ENCODE results near the gene OAS2.
"Not testable (repeated sequence)": the region's sequence is repeated elsewhere in the genome, so short reads cannot be mapped to it uniquely, and the experiment has no call there.

Gene OAS2

DNA sequence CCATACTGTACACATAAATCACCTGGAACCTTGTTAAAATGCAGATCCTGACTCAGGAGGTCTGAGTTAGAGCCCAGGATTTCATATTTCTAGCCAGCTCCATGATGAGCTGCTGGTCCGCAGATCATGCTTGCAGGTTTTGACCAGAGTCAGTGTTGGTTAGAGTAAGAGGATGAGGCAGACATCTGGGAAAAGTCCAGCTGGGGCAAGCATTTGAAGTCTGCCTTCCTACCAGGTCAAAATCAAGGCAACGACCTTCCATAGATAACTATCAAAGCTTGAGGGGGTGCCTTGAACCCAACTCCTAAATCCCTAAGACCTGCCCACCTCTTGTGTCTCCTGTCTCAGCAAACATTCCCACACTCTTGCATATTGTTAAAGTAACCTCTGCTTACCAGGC lies 9.2 kb downstream of the OAS2 start:
- no peak for DNase-seq

DNA sequence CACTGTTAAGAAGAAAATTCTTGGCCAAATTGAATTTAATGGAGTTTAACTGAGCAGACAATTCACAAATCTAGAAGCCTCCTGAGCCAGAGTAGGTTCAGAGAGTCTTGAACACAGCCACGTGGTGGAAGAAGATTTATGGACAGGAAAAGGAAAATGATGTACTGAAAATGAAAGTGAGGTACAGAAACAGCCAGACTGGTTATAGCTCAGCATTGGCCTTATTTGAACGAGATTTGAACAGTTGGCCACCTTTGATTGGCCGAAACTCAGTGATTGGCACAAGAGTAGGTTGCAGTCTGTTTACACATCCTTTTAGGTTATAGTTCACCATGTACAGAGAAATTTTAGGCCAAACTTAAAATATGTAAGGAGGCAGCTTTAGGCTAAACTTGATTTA lies 9.9 kb downstream of the OAS2 start:
- DNase-seq = no peak

DNA sequence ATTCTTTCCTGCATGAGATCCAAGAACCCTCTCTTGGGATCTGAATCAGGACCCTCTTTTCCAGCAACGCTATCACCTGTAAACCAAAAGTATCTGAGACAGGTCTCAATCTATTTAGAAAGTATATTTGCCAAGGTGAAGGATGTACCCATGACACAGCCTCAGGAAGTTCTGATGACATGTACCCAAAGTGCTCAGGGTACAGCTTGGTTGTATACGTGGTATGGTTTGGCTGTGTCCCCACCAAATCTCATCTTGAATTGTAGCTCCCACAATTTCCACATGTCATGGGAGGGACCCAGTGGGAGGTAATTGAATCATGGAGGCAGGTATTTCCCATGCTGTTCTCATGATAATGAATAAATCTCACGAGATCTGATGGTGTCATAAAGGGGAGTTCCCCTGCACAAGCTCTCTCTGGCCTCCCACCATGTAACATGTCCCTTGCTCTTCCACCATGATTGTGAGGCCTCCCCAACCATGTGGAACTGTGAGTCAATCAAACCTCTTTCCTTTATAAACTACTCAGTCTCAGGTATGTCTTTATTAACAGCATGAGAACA lies 10.6 kb downstream of the OAS2 start:
- DNase-seq = not testable (repeated sequence)

GRCh38 chr12:112989806-112990205 lies 11.5 kb downstream of the OAS2 start:
- no peak for DNase-seq

GRCh38 chr12:112992541-112993398 lies 14.5 kb downstream of the OAS2 start:
- DNase-seq = no peak

DNA sequence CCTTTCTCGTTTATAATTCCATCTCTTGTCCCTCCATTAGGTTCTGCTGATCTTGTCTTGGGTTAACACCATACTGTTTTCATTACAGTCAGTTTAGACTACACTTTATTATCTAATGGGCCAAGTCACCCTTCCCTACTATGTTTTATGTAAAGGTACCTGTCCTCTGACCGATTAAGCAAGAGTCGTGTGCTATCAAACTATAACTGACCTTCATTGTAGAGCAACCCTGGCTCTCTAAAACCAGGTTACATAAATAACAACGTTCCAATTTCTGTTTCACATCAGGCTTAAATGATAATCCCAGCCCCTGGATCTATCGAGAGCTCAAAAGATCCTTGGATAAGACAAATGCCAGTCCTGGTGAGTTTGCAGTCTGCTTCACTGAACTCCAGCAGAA lies 16.7 kb downstream of the OAS2 start:
- no peak for DNase-seq

GRCh38 chr12:112996501-112996900 lies 18.2 kb downstream of the OAS2 start:
- DNase-seq = no peak

GRCh38 chr12:112997506-112997905 lies 19.2 kb downstream of the OAS2 start:
- DNase-seq = no peak

GRCh38 chr12:112998987-112999767 lies 20.9 kb downstream of the OAS2 start:
- DNase-seq = no peak

DNA sequence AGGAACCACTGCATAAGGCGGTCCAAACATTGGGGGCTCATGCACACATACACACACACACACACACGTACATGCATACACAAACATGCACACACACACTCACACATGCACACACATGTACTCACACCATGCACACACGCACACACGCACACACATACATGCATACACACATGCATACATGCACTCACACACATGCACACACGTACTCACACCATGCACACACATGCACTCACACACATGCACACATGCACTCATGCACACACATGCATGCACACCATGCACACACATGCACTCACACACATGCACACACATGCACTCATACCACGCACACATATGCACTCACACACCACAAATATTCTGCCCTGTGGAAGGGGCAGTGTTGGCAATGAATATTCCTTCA lies 22.1 kb downstream of the OAS2 start:
- no peak for DNase-seq

- DNase-seq = no peak
These were observed 23.8 kb downstream of the OAS2 start for GRCh38 chr12:113002155-113002554.

DNA sequence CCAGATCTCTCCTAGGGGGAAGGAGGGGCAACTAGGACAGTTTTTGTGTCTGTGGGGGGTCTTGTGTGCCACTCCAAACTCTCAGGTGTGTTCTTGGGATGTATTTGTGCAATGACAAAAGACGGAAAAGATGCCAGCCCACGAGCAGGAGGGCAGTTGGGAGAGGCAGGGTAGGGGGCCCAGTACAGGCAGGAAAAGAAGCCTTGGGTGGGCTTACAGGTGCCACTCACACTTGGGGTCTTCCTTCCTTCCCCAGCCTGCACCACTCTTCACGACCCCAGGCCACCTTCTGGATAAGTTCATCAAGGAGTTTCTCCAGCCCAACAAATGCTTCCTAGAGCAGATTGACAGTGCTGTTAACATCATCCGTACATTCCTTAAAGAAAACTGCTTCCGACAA lies 24.4 kb downstream of the OAS2 start:
- DNase-seq = no peak

DNA sequence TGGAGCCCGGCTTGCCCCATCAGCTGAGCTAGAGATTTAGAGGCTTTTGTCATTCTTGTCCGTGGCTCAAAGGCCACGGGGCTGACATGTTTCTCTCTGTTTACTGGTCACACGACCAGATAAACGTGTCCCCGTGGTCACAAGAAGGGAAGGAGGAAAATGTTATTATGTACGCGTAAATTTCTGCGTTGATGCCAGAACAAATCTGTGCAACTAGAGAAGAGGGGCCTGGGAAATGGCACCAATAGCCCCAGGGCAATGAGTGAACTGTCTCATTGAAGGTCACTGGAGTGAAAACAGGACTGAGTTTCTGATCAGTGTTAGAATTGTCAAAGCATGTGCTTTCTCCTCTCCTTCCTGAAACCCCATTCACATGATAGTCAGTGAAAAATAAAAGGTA lies 25.3 kb downstream of the OAS2 start:
- DNase-seq = no peak

GRCh38 chr12:113005762-113006161 lies 27.4 kb downstream of the OAS2 start:
- DNase-seq = no peak

DNA sequence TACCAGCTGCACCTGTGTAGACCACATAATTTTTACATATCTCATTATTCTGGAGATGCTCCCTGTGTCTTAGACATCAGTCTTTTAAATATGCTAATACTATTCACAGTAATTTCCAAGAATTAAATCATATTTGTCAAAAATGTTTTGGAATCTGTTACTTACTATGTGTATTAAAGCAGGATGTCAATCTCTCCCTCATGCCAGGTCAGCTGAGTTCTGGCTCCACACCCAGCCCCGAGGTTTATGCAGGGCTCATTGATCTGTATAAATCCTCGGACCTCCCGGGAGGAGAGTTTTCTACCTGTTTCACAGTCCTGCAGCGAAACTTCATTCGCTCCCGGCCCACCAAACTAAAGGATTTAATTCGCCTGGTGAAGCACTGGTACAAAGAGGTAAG lies 27.9 kb downstream of the OAS2 start:
- no peak for DNase-seq

GRCh38 chr12:113006641-113007040 lies 28.3 kb downstream of the OAS2 start:
- no peak for DNase-seq

DNA sequence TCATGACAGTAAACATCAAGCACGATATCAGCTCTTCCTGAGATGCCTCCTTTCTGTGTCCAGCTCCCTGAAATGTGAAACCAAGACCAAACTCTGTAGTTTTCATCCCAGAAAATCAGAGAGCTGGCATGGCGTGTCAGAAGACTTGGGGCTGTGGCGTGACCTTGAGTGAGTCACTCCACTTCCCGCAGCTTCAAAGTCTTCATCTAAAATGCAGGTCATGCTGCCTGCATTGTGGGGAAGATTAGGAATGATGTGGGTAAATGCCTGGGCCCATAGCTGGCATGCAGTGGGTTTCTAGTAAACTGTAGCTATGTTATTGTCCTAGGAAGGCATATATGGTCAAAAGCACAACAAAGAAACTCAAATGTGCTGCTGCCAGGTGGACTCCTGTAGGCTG lies 28.8 kb downstream of the OAS2 start:
- no peak for DNase-seq

DNA sequence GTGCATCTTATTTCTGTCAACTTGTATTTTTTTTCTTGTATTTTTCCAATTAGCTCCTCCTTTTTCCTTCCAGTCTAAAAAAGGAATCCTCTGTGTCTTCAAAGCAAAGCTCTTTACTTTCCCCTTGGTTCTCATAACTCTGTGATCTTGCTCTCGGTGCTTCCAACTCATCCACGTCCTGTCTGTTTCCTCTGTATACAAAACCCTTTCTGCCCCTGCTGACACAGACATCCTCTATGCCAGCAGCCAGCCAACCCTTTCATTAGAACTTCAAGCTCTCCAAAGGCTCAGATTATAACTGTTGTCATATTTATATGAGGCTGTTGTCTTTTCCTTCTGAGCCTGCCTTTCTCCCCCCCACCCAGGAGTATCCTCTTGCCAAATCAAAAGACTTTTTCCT lies 32.4 kb downstream of the OAS2 start:
- no peak for DNase-seq

DNA sequence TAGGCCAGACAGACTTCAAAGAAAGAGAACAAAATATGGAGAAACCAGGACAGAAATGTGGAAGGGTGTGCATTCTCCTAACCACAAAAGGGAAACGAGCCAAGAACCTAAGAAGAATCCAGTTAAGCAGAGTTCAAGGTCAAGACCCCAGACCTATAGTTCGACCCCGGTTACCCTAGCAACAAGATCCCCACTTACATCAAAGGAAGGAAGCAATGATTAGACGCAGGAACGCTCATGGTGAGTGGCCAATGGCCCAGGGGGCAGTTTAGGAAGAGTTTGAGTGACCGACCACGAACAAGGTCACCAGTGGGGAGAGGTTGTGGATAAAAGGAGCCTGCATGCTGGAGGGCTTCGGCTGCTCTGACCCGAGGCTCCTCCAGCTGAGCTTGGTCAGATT lies 36.2 kb downstream of the OAS2 start:
- no peak for DNase-seq

DNA sequence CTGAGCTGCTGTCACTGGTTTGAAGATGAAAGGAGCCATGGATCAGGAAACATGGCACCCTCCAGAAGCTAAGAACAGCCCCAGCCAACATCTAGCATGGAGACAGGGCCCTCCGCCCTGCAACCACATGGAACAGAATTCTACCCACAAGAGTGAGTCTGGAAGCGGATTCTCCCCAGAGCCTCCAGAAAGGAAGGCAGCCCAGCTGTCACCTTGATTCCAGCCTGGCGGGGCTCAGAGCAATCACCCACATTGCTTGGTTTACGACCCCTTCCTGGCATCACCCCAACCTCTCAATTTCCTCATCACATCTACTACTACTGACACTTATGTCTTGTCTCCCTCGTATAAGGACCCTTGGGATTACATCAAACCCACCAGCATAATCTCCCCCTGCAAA lies 38.5 kb downstream of the OAS2 start:
- DNase-seq = no peak

DNA sequence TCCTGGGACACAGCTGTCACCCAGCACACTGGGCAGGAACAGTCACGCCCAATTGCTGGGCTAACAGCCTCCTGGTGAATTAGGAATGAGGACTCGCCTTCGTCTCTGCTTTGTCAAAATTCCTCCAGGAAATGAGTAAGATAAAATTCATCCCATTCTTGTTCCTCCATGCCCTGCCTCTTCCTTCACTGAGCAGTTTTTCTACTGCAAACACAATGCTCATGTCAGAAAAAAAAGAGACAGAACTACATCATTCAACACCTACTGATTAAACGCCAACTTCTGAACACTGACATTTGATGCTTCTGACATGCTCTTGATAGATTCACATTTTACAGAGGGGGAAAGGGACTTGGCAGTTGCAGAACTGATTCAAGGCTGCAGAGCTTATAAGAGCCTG lies 40.7 kb downstream of the OAS2 start:
- DNase-seq = no peak

DNA sequence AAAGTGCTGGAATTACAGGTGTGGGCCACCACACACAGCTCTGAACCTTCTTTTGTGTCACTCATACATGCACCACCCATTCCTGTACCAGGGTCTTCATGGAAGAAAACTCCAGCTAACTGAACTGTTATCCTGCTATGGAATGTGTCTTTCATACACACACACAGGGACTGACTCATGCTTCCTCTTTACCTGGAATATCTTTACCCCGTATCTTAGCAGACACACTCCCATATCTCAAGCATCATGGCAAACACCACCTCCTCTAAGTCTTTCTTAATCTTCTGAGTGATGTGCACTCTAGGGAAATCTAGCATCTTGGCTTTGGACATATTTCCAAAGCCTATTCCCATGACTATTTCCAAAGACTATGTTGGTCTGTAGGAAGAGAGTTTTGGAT lies 43.2 kb downstream of the OAS2 start:
- no peak for DNase-seq

GRCh38 chr12:113022563-113023297 lies 44.4 kb downstream of the OAS2 start:
- no peak for DNase-seq
